Heart left ventricle (tissue), 16 donors: ENCODE data around the gene BRME1. TPM values are rescaled to one million over a fixed set of nuclear protein-coding genes. Genes with fewer than 3 reads are reported as not detected.

Source experiments
- ATAC-seq, 4 donors: fragments of 200-7000 bp; cut with Tn5 transposase; one replicate each; pipeline ENCODE4 v1.9.1; 2020 to 2022; ENCODE audit warnings: moderate library complexity in 4 of 4, mild to moderate bottlenecking in 3 of 4, moderate number of reproducible peaks in 1 of 4
- DNase-seq, 5 donors: peaks; one replicate each; pipeline ENCODE4 v3.0.0-alpha.2; 2020
- H3K27ac ChIP-seq, 12 donors: fragments of 200-600 bp; sonication (generic) in 4 of 12; one replicate each; pipeline versions ENCODE4 v1.5.0 to v1.8.0; 2016 to 2022; ENCODE audit warnings: mild to moderate bottlenecking in 2 of 12
- H3K27me3 ChIP-seq, 9 donors: fragments of 200-600 bp; sonication (generic) in 2 of 9; one replicate each; pipeline versions ENCODE4 v1.5.1 to v1.8.0; 2016 to 2022; ENCODE audit warnings: mild to moderate bottlenecking in 3 of 9
- H3K36me3 ChIP-seq, 9 donors: fragments of 200-600 bp; sonication (generic) in 2 of 9; one replicate each; pipeline versions ENCODE4 v1.5.0 to v1.8.0; 2018 to 2022; ENCODE audit warnings: mild to moderate bottlenecking in 2 of 9
- H3K4me1 ChIP-seq, 12 donors: fragments of 200-600 bp; sonication (generic) in 4 of 12; one replicate each; pipeline versions ENCODE4 v1.5.0 to v1.8.0; 2016 to 2022; ENCODE audit warnings: mild to moderate bottlenecking in 3 of 12
- H3K4me3 ChIP-seq, 12 donors: fragments of 200-600 bp; sonication (generic) in 4 of 12; one replicate each; pipeline versions ENCODE4 v1.5.0 to v1.8.0; 2017 to 2022; ENCODE audit warnings: mild to moderate bottlenecking in 9 of 12, moderate library complexity in 4 of 12
- H3K9me3 ChIP-seq, 12 donors: fragments of 200-600 bp; sonication (generic) in 4 of 12; one replicate each; pipeline versions ENCODE4 v1.5.0 to v1.8.0; 2016 to 2022; ENCODE audit warnings: mild to moderate bottlenecking in 1 of 12
- CTCF ChIP-seq, 12 donors: fragments of 200-600 bp; sonication (generic) in 4 of 12; IDR thresholded peaks; one replicate each; pipeline versions ENCODE4 v1.5.0 to v1.8.0; 2018 to 2022; ENCODE audit warnings: antibody characterized with exemption in 12 of 12, mild to moderate bottlenecking in 5 of 12
- POLR2A ChIP-seq, 2 donors: fragments of 450-650 bp; IDR thresholded peaks; one replicate each; pipeline ENCODE4 v1.6.1; 2017; ENCODE audit warnings: antibody characterized with exemption in 2 of 2, mild to moderate bottlenecking in 2 of 2, moderate library complexity in 2 of 2
- WGBS, 4 donors: extraction: QIAGEN DNeasy Blood & Tissue Kit in 2 of 4; methylation state at CpG; one replicate each; pipeline versions ENCODE4 v1.1.5 to v1.1.7; 2013 to 2018; 5-methylcytosine and 5-hydroxymethylcytosine counted together
- intact Hi-C, 10 donors: fragments of 100-400 bp; cut with DNase I; formaldehyde crosslinking; loops; one replicate each; pipeline versions ENCODE4 v1.11.1 to v1.14.2; 2022
- polyA plus RNA-seq, 2 donors: library from polyadenylated mRNA; stranded (reverse); fragments of 200-250 nt; gene quantifications; one replicate each; pipeline ENCODE4 v1.2.3, GENCODE V29; 2013
- total RNA-seq, 9 donors: library from RNA; depleted of rRNA in 2 of 9; stranded (reverse); fragments of >200 nt in 2 of 9; fragmentation: NEBNext Ultra II Directional in 3 of 9; extraction: Animal tissue kit (Norgen Biotek cat#: 25700) in 3 of 9; gene quantifications; one replicate each; pipeline versions ENCODE4 v1.1.0 to v1.2.4, GENCODE V29; 2016 to 2023
- donor health status: ischemic (EF 13 %, LVEDD 7.1; RV severe dilation, severe dysfunction).
- donor health status: healthy with polysubstance abuse.
- donor health status: DM: no; HTN: yes; CAD: no.
- donor health status: DM: no; HTN: no; CAD: no.
- donor health status: ischemic (EF 25% LVEDD 6.9; RV normal size, moderate dysfunction).
- donor health status: ischemic (EF 25% LVEDD 5.7; RV mildly dilated, moderate dysfunction).
- donor health status: healthy.
- donor health status: DM: yes; HTN: yes; CAD: no.
- donor health status: ischemic (EF 35%, LVEDD 5.7; RV mildly dilated, moderate dysfunction).
- donor health status: nonischemic (EF 11% LVEDD 7.7; RV severe dilation, severe dysfunction).
- donor health status: DM: yes; HTN: yes; CAD: no.
- donor health status: PGD.
- donor health status: ischemic (EF 29% LVEDD 5.4; RV normal size, mild dysfunction).
- donor health status: nonischemic (EF 23%, LVEDD 6.1; RV moderate dilation, normal function).

Gene BRME1
- total and polyA plus RNA-seq, 11 donors = 0.23 to 1.2 (median 0.70) TPM; not detected in 2

GRCh38 chr19:13839130-13839937, 66.6 kb downstream of the BRME1 start:
- Histone ChIP-seq H3K9me3 (no peaks in the 10 kb centered on the region), H3K36me3 (peaks cover 0 to 46% (median 33%) of the 10 kb centered on the region in 9 donors), H3K4me3 (peak overlapping the region; percentile 72 to 99 (median 96)), H3K27me3 (no peaks in the 10 kb centered on the region), H3K27ac (peak overlapping the region; percentile 99 to 100 (median 100)), H3K4me1 (peaks cover 27 to 75% (median 56%) of the 10 kb centered on the region in 12 donors)
- peak; percentile 93 to 97 (median 96) for DNase-seq
- intact Hi-C loops = loop anchor here in 3 of 10 donors (1.0 to 5.0 kb wide), 4 partner anchors 8 to 42 kb away; partner anchors contain the start of gene ZSWIM4 (in 2 of the 3)
- peak; percentile 58 to 77 (median 72) for ATAC-seq
- TF ChIP-seq POLR2A (IDR thresholded peaks at IDR 0.05) = peak; percentile 32 to 42
- peak in 3 of 12 donors; percentile 8 to 16 (median 8) for TF ChIP-seq CTCF (IDR thresholded peaks at IDR 0.05)
- WGBS, 4 donors = 0 to 2% (median 1%) methylated on average over 14 to 36 of the region's 36 CpGs

GRCh38 chr19:13838435-13839129, 67.3 kb downstream of the BRME1 start:
- H3K9me3 ChIP-seq = no peaks in the 10 kb centered on the region
- H3K4me3 ChIP-seq = peak overlapping the region; percentile 72 to 99 (median 96)
- H3K4me1 ChIP-seq = peaks cover 29 to 75% (median 58%) of the 10 kb centered on the region in 12 donors
- no peak for DNase-seq
- H3K36me3 ChIP-seq = peaks cover 0 to 52% (median 39%) of the 10 kb centered on the region in 9 donors
- intact Hi-C loops = loop anchor here in 3 of 10 donors (1.0 to 5.0 kb wide), 4 partner anchors 9 to 41 kb away; partner anchors contain the start of gene ZSWIM4 (in 2 of the 3)
- no peaks in the 10 kb centered on the region for H3K27me3 ChIP-seq
- no peak for ATAC-seq
- TF ChIP-seq POLR2A (IDR thresholded peaks at IDR 0.05) (peak in 1 of 2 donors; percentile 40), CTCF (IDR thresholded peaks at IDR 0.05) (no peak)
- WGBS, 4 donors = 21 to 33% (median 28%) methylated on average over 17 to 18 of the region's 18 CpGs
- peak overlapping the region; percentile 99 to 100 (median 100) for H3K27ac ChIP-seq

- peaks cover 25 to 82% (median 63%) of the 10 kb centered on the region in 12 donors for H3K4me1 ChIP-seq
- H3K27ac ChIP-seq = peak overlapping the region; percentile 78 to 100 (median 100)
- H3K27me3 ChIP-seq = no peaks in the 10 kb centered on the region
- intact Hi-C loops = loop anchor here in 2 of 10 donors (5.0 kb wide), 1 partner anchor 39 kb away; the partner anchor contains the start of gene ZSWIM4 (in 2 of the 2)
- WGBS, 4 donors = 24 to 43% (median 33%) methylated on average over 16 to 21 of the region's 21 CpGs
- ATAC-seq (no peak), DNase-seq (peak; percentile 42 to 85 (median 71))
- peaks cover 0 to 61% (median 39%) of the 10 kb centered on the region in 9 donors for H3K36me3 ChIP-seq
- TF ChIP-seq POLR2A (IDR thresholded peaks at IDR 0.05) (no peak), CTCF (IDR thresholded peaks at IDR 0.05) (no peak)
- H3K9me3 ChIP-seq = no peaks in the 10 kb centered on the region
- peak overlapping the region in 8 of 12 donors; percentile 5 to 99 (median 57) for H3K4me3 ChIP-seq
Measured at GRCh38 chr19:13835791-13836723, 69.9 kb downstream of the BRME1 start.
